ENCODE results near the gene TRIP13.

DNA sequence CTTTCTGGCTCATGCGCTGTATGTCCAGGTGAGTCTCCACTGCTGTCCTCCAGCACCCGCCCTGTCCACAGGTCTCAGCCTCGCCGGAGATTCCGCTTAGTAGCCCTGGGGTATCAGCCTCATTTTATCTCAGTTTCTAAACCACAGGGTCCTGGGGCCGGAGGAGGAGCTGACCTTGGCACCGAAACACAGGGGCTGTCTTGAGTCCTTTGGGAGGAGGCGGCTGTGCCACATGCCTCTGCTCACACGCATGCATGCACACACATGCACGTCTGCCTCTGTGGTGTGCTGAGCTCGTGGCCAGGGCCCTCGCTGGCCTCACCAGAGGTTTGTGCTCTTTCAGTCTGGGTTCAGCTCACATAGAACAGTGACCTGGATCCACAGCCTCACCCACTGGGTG, 23.3 kb downstream of the TRIP13 start:
- no peak for TF ChIP-seq SUZ12 (IDR thresholded peaks at IDR 0.05; ENCODE audit: extremely low read depth, insufficient read depth, insufficient read length)
- TF ChIP-seq ZNF274 (IDR thresholded peaks at IDR 0.05; ENCODE audit: low read depth, low read length): no peak

Measured in NT2/D1 (cell line).